ENCODE data around the gene FAM114A1. TPM values are rescaled to one million over a fixed set of nuclear protein-coding genes. Genes with fewer than 3 reads are reported as not detected.

Gene FAM114A1
- total and polyA plus RNA-seq, 7 donors, result 5.6 to 20.0 (median 15.4) TPM

- no peak for TF ChIP-seq CTCF (IDR thresholded peaks at IDR 0.05)
Measured at GRCh38 chr4:38990241-38990640, 122.6 kb downstream of the FAM114A1 start.

DNA sequence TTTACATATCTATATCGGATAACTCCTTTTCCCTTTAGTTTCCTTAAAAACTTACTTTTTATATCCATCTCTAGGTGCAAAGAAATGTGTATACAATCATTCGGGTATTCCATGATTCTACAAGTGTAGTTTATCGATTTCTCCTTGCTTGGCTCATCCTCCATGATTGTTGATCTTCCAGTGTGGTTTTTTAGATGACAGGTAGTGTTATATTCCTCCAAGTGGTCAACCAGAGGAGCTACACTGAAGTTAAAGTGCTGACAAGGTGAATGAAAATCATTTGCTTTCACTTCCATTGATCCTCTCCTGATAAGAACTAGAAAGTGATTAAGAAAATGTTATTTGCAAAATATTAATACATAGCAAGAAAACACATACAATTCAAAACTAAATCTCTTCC is 126.1 kb downstream of the FAM114A1 start:
- WGBS, 3 donors, result 86 to 94% (median 94%) methylated on average over 3 of the region's 3 CpGs

More at GRCh38 chr4:38990241-38990640, 122.6 kb downstream of the FAM114A1 start:
- WGBS, 3 donors, result 53 to 63% (median 59%) methylated on average over 5 of the region's 5 CpGs
- DNase-seq, result no peak
- Histone ChIP-seq H3K36me3 (ENCODE audit: insufficient read depth in 1 of 2, low read depth in 1 of 2) (no peaks in the 10 kb centered on the region), H3K27me3 (ENCODE audit: insufficient read depth in 3 of 3, low read length in 2 of 3) (no peaks in the 10 kb centered on the region), H3K4me1 (no peaks in the 10 kb centered on the region), H3K4me3 (no peak overlapping the region), H3K27ac (no peak overlapping the region), H3K9me3 (no peaks in the 10 kb centered on the region)
- no peak for ATAC-seq
- intact Hi-C loops (cut with DNase I), result no loop called here

GRCh38 chr4:38994135-38994534 is 126.5 kb downstream of the FAM114A1 start:
- intact Hi-C loops (cut with DNase I), result no loop called here
- Histone ChIP-seq H3K27me3 (ENCODE audit: insufficient read depth in 3 of 3, low read length in 2 of 3) (no peaks in the 10 kb centered on the region), H3K4me3 (no peak overlapping the region), H3K36me3 (ENCODE audit: insufficient read depth in 1 of 2, low read depth in 1 of 2) (no peaks in the 10 kb centered on the region), H3K4me1 (no peaks in the 10 kb centered on the region), H3K27ac (no peak overlapping the region), H3K9me3 (peaks cover under 1% of the 10 kb centered on the region)
- 94 to 96% (median 95%) methylated on average over 4 of the region's 4 CpGs for WGBS, 3 donors
- ATAC-seq (no peak), DNase-seq (no peak)
- TF ChIP-seq CTCF (IDR thresholded peaks at IDR 0.05), result no peak

More for the DNA sequence above, 126.1 kb downstream of the FAM114A1 start:
- ATAC-seq (no peak), DNase-seq (no peak)
- H3K4me1 ChIP-seq, result no peaks in the 10 kb centered on the region
- H3K27ac ChIP-seq, result no peak overlapping the region
- no peaks in the 10 kb centered on the region for H3K9me3 ChIP-seq
- no peak overlapping the region for H3K4me3 ChIP-seq
- TF ChIP-seq CTCF (IDR thresholded peaks at IDR 0.05), result no peak
- no peaks in the 10 kb centered on the region for H3K27me3 ChIP-seq (ENCODE audit: insufficient read depth in 3 of 3, low read length in 2 of 3)
- intact Hi-C loops (cut with DNase I), result no loop called here
- H3K36me3 ChIP-seq (ENCODE audit: insufficient read depth in 1 of 2, low read depth in 1 of 2), result no peaks in the 10 kb centered on the region

Other genes with a start within 250 kb of the FAM114A1 start
- 10 to 100 TPM; 14.2 to 29.1 (median 18.5) TPM for gene KLF3, start 203.6 kb upstream of the FAM114A1 start, total RNA-seq
- 10 to 100 TPM in 2 of 3 donors, 1 to 10 TPM in 1; 8.9 to 14.7 (median 12.2) TPM for gene KLF3, start 203.6 kb upstream of the FAM114A1 start, polyA plus RNA-seq
- gene TLR10, start 84.8 kb upstream of the FAM114A1 start, total RNA-seq, result under 1 TPM in 3 of 4 donors, not detected in 1; 0.11 to 0.17 (median 0.15) TPM
- under 1 TPM in 2 of 3 donors, not detected in 1; 0.01 TPM for gene TLR10, start 84.8 kb upstream of the FAM114A1 start, polyA plus RNA-seq
- 1 to 10 TPM; 1.7 to 4.1 (median 2.3) TPM for gene TLR1, start 63.0 kb upstream of the FAM114A1 start, total RNA-seq
- under 1 TPM; 0.22 to 0.68 (median 0.61) TPM for gene TLR1, start 63.0 kb upstream of the FAM114A1 start, polyA plus RNA-seq
- 1 to 10 TPM in 3 of 4 donors, under 1 TPM in 1; 0.79 to 1.3 (median 1.2) TPM for gene TLR6, start 11.0 kb upstream of the FAM114A1 start, total RNA-seq
- gene TLR6, start 11.0 kb upstream of the FAM114A1 start, polyA plus RNA-seq, result under 1 TPM; 0.12 to 0.31 (median 0.13) TPM
- under 1 TPM in 1 of 4 donors, not detected in 3; 0.15 TPM for gene TMEM156, start 164.6 kb downstream of the FAM114A1 start, total RNA-seq
- gene TMEM156, start 164.6 kb downstream of the FAM114A1 start, polyA plus RNA-seq, result under 1 TPM in 2 of 3 donors, not detected in 1; 0.08 to 0.10 TPM
- 10 to 100 TPM; 10.1 to 14.9 (median 11.9) TPM for gene KLHL5, start 194.4 kb downstream of the FAM114A1 start, total RNA-seq
- 1 to 10 TPM; 6.7 to 9.7 (median 7.1) TPM for gene KLHL5, start 194.4 kb downstream of the FAM114A1 start, polyA plus RNA-seq